Measurements from ENCODE around the gene STXBP2. TPM values are rescaled to one million over a fixed set of nuclear protein-coding genes. Genes with fewer than 3 reads are reported as not detected.

Gene STXBP2
- total and polyA plus RNA-seq, 9 of the 15 experiments (the other 6 are each of a cell fraction or from before 2014, with no cell fraction given) = 2.5 to 163 (median 71.3) TPM

DNA sequence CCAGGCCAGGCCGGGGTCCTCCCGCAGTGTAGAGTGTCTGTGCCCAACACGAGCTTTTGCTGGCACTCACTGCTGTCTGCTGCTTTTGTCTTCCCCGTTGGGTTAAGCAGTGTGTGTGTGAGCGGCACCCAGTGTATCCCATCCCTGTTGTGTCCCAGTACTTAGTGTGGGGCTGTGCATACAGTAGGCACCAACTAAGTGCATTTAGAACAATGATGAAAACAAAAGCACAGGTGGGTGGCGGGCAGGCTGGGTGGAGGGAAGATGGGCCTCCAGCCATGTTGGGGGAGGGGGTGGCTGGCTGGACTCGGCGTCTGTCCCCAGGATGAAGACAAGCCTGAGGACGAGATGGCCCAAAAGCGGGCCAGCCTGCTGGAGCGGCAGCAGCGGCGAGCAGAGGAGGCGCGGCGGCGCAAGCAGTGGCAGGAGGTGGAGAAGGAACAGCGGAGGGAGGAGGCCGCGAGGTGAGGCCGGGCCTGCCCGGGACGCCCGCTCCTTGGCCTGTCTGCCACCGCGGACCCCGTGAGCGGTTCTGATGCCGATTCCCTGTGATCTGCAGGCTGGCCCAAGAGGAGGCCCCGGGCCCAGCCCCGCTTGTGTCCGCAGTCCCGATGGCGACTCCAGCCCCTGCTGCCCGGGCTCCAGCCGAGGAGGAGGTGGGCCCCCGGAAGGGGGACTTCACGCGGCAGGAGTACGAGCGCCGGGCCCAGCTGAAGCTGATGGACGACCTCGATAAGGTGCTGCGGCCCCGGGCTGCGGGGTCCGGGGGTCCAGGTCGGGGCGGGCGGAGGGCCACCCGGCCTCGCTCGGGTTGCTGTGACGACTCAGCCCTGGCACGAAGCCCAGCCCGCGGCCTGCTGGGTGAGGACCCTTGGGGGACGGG lies 21.8 kb upstream of the STXBP2 start (continued):
- TF ChIP-seq MYC (IDR thresholded peaks at IDR 0.05; ENCODE audit: low read depth, low read length) = no peak
- TF ChIP-seq MYC (CRISPR knock-in tag; IDR thresholded peaks at IDR 0.05; ENCODE audit: borderline replicate concordance, low read depth) = no peak
- no peak for TF ChIP-seq TAF9B (IDR thresholded peaks at IDR 0.05; ENCODE audit: partially characterized antibody)
- TF ChIP-seq RBM14 (IDR thresholded peaks at IDR 0.05; ENCODE audit: borderline replicate concordance, insufficient read depth, low read depth, low read length) = no peak
- TF ChIP-seq SIN3B (IDR thresholded peaks at IDR 0.05; ENCODE audit: low read depth) = no peak
- TF ChIP-seq ZBTB43 (CRISPR knock-in tag; IDR thresholded peaks at IDR 0.05) = no peak
- TF ChIP-seq ZNF639 (CRISPR knock-in tag; conservative IDR thresholded peaks at IDR 0.05 in 1 of 2, IDR thresholded peaks at IDR 0.05 in 1 of 2) = no peak
- TF ChIP-seq ZNF445 (CRISPR knock-in tag; IDR thresholded peaks at IDR 0.05; ENCODE audit: low read depth) = no peak
- peak; percentile 44; the same call in 1 of the 2 replicates for TF ChIP-seq TFAP4 (CRISPR knock-in tag; IDR thresholded peaks at IDR 0.05; ENCODE audit: borderline replicate concordance)
- TF ChIP-seq ZNF431 (CRISPR knock-in tag; IDR thresholded peaks at IDR 0.05) = no peak
- no peak for TF ChIP-seq KDM4B (IDR thresholded peaks at IDR 0.05; ENCODE audit: borderline replicate concordance in 2 of 2, low read depth in 1 of 2)
- TF ChIP-seq ZNF436 (CRISPR knock-in tag; IDR thresholded peaks at IDR 0.05) = no peak
- no peak for TF ChIP-seq ZNF347 (CRISPR knock-in tag; IDR thresholded peaks at IDR 0.05; ENCODE audit: low read depth)
- TF ChIP-seq PHB2 (IDR thresholded peaks at IDR 0.05; ENCODE audit: low read depth) = no peak
- TF ChIP-seq, protein P1, sequence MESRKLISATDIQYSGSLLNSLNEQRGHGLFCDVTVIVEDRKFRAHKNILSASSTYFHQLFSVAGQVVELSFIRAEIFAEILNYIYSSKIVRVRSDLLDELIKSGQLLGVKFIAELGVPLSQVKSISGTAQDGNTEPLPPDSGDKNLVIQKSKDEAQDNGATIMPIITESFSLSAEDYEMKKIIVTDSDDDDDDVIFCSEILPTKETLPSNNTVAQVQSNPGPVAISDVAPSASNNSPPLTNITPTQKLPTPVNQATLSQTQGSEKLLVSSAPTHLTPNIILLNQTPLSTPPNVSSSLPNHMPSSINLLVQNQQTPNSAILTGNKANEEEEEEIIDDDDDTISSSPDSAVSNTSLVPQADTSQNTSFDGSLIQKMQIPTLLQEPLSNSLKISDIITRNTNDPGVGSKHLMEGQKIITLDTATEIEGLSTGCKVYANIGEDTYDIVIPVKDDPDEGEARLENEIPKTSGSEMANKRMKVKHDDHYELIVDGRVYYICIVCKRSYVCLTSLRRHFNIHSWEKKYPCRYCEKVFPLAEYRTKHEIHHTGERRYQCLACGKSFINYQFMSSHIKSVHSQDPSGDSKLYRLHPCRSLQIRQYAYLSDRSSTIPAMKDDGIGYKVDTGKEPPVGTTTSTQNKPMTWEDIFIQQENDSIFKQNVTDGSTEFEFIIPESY (CRISPR knock-in tag; IDR thresholded peaks at IDR 0.05) = 0 out of 2 replicates have a peak, but pooled peaks have one; percentile 31
- TF ChIP-seq ZNF584 (CRISPR knock-in tag; IDR thresholded peaks at IDR 0.05; ENCODE audit: low read depth) = no peak
- TF ChIP-seq ZFP36 (IDR thresholded peaks at IDR 0.05; ENCODE audit: low read depth, low read length, partially characterized antibody) = peak; percentile 8
